ENCODE measurements around the gene ZNF569. TPM values are rescaled to one million over a fixed set of nuclear protein-coding genes. Genes with fewer than 3 reads are reported as not detected.

The ZNF569 gene
- polyA plus RNA-seq (ENCODE audit: insufficient read depth in 1 of 5, insufficient read length in 5 of 5, low replicate concordance in 1 of 5): 10 to 100 TPM in 3 of 5 donors, 1 to 10 TPM in 2; 7.3 to 15.7 (median 11.8) TPM
- long read RNA-seq, donor 1, full-length matches to known transcripts: 2 of 2 reads
- long read RNA-seq, donor 1, partial matches to known transcripts: 0 of 2 reads
- long read RNA-seq, donor 1, other reads (novel, unspliced or antisense): 0 of 2 reads
- long read RNA-seq, donor 2, full-length matches to known transcripts: 2 of 2 reads
- long read RNA-seq, donor 2, partial matches to known transcripts: 0 of 2 reads
- long read RNA-seq, donor 2, other reads (novel, unspliced or antisense): 0 of 2 reads
- long read RNA-seq, donor 3: 0 reads
- long read RNA-seq, donor 4: 0 reads
- long read RNA-seq, donor 5, partial matches to known transcripts: 0 of 8 reads
- long read RNA-seq, donor 5, other reads (novel, unspliced or antisense): 8 of 8 reads
- long read RNA-seq, donor 6, full-length matches to known transcripts: 3 of 3 reads
- long read RNA-seq, donor 6, partial matches to known transcripts: 0 of 3 reads
- long read RNA-seq, donor 6, other reads (novel, unspliced or antisense): 0 of 3 reads
- long read RNA-seq, donor 7, full-length matches to known transcripts: 1 of 1 reads
- long read RNA-seq, donor 7, partial matches to known transcripts: 0 of 1 reads
- long read RNA-seq, donor 7, other reads (novel, unspliced or antisense): 0 of 1 reads
- long read RNA-seq, donor 8: 0 reads

DNA sequence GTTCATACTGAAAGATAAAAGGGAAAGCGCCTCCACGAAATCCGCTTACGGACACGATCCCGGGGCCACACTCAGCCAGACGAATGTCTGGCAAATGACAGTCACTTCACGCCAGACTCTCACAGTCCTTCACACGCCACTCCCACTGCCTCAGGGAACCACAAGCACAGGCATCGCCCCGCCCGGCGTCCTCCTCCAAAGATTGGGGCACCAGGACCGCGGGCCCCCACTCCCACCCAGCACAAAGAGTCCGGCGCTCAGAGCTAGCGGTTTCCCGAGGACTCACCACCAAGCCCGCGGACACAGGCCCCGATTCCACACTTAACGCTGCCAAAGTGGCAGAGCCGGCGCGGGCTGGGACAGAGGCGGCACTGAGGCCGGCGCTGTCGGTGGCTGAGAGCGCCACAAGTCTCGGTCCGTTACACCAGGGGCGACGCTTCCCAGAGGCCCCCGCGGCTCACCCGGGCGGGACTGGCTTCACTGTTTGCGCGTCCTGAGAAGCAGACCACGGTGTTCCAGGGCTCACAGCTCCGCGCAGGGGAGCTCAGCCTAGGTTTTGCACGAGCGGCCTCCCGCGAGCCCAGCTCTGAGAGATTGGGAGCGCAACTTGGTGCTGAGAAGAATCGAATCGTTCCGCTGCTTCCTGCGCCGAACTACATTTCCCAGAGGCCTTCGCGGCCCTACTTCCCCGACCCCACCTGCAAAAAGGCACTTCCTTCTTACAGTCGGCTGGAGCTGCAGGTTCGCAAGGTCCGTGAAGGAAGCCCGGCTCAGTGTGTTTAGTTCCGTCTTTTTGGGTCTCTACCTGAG lies at the start of gene ZNF569:
Gene ZNF569, minus strand, starts transcription at position 647 of the 810 bp plus-strand sequence. CDS start 22,523 bp downstream, outside the sequence.
- peak; percentile 91 to 93 for DNase-seq

DNA sequence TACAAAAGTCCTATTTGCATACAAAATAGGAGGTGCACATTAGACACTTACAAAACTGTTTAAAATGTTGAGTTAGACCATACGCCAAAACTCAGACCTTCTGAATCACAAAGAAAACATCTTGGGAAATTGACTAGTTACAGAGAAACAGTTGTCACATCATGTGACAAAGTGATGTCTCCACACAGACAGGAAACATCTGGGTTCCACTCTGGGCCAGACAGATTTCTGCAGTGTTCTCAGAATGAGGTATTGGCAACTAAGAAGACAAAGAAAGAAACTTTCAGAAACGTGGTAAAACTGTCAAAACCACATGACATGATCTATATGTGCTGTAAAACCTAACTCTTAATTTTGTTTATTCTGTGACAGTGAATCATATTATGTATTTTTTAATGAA lies 46.2 kb upstream of the ZNF569 start:
- DNase-seq: no peak

DNA sequence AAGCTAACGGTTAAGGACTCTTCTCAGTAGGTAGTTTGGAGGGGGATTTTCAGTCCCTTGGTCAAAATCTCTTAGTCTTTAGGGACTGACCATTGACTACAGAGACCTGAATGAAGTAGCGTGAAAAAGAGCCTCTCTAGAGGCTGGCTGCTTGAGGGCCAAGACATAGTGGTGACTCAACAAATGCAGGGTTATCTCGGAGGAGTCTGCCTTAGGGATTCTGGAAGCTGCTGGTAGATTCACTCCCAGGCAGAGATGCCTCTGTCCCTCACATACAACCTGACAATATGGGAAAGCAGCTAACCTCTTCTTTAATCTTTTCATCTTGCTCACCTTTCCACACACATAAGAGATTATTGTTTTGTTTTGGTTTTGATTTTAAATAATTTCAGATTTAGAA lies 44.6 kb upstream of the ZNF569 start:
- DNase-seq: no peak

DNA sequence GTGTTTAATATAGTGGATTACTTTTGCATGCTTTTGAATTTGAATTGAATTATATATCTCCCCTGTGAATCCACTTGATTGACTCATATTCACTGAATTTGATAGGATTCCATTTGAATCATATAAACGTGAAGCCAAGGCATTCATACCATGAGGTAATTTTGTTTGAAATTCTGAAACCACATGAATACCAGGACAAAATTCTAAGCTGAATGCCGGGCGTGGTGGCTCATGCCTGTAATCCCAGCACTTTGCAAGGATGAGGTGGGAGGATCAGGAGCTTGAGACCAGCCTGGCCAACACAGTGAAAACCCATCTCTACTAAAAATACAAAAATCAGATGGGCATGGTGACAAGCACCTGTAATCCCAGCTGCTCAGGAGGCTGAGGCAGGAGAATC lies 43.9 kb upstream of the ZNF569 start:
- no peak for DNase-seq

DNA sequence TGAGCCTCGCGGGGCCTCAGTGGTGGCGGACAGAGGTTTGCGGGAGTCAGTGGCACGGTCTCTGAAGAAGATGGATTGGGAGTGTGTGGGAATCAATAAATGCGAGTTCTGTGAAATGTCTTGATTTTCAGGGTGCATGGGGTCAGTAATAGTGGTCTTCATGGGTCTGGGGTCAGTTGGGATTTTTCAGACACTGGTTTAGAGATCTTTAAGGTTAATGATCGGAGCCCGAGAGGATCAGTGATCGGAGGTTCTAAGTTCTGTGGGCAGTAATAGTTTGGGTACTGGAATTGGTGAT lies 39.9 kb upstream of the ZNF569 start:
- no peak for DNase-seq

DNA sequence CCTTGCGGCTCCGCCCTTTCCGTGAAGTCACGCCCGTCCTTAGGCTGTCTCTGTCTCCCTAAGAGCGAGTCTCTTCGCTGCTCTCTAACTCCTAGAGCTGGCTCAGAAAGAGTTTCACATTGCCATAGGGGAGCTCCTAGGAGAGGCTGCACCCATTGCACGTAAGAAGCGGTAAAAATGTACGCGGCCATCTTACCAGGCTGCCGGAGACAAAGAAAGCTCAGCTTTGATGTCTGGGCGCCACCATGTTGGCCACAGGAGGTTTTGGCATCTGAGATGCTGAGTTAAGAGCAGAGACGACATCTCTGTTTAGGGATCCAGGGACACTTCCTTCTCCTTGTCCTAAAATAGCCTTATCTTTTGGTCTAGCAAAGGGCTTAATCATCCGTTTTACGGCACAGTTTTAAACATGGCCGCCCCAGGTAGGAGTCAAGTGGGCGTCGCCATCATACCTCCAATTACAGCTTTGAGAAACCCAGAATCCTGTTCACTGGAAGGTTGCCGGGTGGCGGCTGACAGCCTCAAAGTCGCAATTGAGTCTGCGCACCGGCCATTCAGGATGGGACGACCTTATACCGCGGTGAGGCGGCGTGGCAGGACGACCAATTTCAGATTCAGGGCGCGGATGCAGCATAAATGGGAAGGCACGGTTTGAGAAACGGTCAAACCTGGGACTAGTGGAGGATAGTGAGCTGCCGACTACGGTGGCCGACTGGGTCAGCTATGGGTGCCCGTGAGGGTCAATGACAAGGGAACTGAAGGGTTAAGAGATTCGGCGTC lies 39.3 kb upstream of the ZNF569 start, which contains the start of gene ZNF793:
Gene ZNF793, plus strand, starts transcription at position 553 of the 780 bp plus-strand sequence. CDS start 16,501 bp downstream, outside the sequence.
- DNase-seq: peak; percentile 81 to 86

DNA sequence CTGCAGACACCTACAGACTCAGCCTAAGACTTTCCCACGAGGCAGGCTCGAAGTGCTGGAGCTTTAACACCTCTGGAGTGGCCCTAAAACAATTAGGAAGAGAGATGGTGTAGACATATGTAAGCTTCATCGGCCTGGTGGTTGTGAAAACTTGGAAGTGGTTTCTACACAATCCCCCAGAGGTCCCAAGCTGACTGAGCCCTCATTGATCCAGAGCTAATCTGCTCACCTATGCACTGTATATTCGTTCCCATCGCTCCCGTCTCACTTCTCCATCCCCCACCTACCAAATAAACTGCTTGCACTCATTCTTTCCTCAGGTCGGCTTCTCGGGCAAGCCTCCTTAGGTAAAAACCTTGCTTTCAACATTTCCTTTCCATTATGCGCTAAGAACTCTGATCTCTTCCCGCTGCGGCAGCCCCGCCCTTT lies 38.7 kb upstream of the ZNF569 start:
- peak in 1 of 2 donors; percentile 35 for DNase-seq

DNA sequence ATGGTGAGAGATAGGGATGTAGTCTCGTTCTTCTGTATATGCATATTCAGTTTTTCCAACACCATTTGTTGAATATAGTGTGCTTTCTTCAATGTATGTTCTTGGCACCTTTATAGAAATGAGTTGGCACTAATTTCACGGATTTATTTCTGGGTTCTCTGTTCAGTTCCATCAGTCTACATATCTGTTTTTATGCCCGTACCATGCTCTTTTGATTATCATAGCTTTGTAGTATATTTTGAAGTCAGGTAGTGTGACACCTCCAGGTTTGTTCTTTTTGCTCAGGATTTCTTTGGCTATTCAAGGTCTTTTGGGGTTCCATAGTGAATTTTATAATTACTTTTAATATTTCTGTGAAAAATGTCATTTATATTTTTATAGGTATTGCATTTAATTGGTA lies 25.0 kb upstream of the ZNF569 start:
- no peak for DNase-seq

DNA sequence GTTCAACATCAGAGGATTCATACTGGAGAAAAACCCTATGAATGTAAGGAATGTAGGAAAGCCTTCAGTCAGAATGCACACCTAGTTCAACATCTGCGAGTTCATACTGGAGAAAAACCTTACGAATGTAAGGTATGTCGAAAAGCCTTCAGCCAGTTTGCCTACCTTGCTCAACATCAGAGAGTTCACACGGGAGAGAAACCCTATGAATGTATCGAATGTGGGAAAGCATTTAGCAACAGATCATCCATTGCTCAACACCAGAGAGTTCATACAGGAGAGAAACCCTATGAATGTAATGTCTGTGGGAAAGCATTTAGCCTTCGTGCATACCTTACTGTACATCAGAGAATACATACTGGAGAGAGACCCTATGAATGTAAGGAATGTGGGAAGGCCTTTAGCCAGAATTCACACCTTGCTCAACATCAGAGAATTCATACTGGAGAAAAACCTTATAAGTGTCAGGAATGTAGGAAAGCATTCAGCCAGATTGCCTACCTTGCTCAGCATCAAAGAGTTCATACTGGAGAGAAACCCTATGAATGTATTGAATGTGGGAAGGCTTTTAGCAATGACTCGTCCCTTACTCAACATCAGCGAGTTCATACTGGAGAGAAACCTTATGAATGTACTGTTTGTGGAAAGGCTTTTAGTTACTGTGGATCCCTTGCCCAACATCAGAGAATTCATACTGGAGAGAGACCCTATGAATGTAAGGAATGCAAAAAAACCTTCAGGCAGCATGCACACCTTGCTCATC lies 17.3 kb upstream of the ZNF569 start:
- no peak for DNase-seq

DNA sequence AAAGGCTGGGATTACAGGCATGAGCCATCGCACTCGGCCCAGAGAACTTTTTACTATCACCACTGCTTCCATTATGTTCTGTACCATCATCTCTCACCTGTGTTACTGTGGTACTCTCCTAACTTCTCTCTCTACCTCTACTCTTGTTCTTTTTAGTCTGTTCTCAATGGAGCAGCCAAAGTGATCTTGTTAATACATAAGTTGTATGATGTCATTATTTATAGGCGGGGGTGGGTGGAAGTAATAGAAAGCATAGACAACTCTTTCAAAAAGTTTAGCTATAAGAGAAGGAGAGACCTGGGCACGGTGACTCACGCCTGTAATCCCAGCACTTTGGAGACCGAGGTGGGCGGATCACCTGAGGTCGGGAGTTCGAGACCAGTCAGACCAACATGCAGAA lies 4.9 kb upstream of the ZNF569 start:
- no peak for DNase-seq

DNA sequence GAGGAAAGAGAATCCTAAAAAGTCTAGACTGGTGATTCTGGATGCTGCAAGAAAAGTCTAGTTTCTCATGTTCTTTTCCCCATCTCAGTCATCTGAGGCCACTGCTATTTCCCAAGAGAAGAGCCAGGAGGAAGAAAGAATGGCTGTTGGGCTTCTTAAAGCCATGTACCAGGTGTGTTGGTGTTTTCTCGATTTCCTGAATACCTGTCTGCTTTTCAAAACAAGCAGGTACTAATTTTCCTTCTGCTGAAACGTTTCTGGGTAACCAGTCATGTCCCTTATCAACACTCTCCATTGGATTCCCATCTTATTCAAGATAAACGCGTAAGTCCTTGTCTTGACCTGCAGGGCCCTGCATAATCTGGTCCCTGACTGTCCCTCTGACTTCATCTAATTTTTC lies 3.0 kb upstream of the ZNF569 start:
- no peak for DNase-seq

DNA sequence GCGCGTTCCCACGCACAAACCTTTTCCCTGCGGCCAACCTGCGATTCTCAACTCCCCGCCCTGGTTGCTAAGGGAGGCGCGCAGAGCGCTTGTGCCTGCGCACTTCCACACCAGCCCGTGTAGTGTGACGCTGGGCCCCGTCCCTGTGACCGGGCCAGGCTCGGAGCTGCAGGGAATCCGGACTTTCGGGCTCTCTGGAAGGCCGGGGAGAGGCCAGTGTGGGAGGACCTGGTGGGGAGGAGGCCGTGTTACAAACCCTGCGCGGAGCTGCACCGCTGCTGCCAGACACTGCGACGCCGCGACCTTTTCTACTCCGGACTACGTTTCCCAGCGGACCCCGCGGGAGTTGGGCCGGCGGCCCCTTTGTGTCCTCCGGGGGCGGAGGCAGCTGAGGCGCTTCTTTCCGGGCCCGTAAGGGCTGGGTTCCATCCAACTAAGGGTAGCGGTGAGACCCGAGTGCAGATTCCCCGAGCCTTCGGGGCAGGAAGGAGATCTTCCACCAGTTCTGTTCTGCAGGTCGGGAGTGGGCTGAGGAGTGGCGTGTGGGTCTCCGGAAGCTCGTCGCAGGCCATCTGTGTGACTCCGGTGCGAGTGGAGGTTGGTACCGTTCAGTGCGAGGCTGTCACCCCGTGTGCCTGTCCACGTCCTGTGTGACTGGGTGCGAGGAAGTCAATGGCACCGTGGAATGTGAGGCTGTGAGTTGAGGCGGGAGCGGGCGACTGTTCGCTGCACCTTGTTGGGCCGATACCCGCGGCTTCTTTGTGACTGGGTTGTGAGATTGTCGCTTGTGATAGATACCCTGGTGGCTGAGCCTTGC lies 1.9 kb upstream of the ZNF569 start, which contains the start of gene ZNF570:
Gene ZNF570, plus strand, starts transcription at position 396 of the 817 bp plus-strand sequence. CDS start 999 bp downstream, outside the sequence.
- peak; percentile 89 to 91 for DNase-seq

DNA sequence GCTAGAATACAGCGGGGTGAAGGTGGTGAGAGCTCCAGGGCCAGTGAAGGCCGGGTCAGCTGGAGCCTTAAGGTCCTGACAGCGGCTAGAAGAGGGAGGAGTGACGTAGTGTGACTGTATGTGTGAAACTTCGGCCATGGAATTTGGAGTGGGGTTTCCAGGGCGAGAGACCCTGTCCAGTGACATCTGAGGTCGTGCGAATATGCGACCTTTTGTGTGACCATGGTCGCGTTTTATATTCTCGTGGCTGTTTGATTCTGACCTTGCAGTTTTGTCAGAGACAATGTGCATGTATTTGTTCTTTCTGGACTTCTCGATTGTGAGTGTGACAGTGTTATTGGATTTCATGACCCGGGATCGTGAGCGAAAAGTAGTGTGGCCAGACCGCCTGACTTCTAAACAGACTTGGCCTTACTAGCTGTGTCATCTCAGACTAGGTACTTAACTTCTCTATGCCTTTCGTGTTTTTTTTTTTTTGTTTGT lies 405 bp upstream of the ZNF569 start:
- DNase-seq: no peak

DNA sequence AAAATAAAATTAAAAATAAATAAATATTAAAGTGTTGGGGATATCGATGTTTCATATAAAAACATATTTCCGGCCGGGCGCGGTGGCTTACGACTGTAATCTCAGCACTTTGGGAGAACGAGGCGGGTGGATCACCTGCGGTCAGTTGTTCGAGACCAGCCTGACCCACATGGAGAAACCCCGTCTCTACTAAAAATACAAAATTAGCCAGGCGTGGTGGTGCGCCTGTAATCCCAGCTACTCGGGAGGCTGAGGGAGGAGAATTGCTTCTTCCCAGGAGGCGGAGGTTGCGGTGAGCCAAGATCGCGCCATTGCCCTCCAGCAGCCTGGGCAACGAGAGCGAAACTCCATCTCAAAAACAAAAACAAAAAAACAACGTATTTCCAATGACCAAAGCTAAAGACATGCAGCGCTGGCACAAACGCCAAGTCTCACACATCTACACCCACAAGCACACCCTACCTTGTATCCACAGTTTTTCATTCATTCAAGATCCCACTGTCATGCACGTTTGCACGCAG lies 907 bp downstream of the ZNF569 start:
- DNase-seq: no peak

DNA sequence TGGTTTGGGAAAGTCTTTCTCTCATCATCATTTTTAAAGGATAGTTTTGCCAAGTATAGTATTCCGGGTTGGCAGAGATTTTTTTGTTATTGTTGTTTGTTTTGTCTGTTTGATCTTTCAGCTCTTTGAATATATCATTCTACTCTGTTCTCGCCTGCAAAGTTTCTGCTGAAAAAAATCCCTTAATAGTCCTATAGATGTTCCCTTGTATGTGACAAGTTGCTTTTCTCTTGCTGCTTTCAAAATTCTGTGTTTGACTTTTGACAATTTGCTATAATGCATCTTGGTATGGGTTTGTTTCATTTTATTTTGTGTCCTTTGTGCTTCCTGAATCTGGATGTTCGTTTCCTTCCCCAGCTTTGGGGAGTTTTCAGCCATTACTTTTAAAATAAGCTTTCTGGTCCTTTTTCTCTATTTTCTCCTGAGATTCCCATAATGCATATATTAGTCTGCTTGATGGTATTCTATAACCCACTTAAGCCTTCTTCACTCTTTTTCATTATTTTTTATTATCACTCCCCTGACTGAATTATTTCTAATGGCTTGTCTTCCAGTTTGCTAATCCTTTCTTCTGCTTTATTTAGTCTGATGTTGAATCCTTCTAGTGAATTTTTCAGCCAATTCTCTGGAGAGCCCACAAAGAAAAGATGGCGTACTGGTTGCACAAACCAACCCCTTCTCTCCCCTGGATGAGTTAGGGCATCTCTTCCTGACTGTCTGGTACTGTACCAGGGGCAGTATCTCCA lies 14.6 kb downstream of the ZNF569 start:
- no peak for DNase-seq

DNA sequence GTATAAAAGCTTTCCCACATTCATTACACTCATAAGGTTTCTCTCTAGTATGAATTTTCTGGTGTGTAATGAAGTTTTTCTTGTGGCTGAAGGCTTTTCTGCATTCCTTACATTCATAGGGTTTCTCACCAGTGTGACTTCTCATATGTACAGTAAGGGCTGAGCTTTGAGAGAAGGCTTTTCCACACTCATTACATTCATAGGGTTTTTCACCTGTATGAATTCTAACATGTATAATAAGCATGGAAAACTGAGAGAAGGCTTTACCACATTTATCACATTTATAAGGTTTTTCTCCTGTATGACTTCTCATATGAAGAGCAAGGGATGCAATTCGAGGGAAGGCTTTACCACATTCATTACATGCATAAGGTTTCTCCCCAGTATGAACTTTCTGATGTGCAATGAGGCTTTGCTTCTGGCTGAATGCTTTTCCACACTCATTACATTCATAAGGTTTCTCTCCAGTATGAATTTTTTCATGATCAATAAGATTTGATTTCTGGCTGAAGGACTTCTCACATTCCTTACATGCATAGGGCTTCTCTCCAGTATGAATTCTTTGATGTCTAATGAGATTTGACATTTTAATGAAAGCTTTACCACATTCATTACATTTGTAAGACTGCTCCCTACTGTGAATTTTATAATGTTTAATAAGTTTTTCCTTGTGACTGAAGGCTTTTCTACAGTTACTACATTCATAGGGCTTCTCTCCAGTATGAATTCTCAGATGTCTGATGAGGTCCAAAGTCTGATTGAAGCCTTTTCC lies 53.7 kb downstream of the ZNF569 start:
- no peak for DNase-seq

DNA sequence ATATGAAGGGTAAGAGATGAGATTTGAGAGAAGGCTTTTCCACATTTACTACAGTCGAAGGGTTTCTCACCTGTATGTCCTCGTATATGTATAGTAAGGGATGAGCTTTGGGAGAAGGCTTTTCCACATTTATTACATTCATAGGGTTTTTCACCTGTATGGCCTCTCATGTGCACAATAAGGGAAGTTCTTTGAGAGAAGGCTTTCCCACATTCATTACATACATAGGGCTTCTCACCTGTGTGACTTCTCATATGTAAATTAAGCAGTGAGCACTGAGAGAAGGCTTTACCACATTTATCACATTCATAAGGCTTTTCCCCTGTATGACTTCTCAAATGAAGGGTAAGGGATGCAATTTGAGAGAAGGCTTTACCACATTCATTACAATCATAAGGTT lies 54.5 kb downstream of the ZNF569 start:
- DNase-seq: no peak

Measured in right lung (tissue), 10 donors.